Adrenal gland (tissue), 5 donors: ENCODE measurements around the gene PSAPL1.

ENCODE experiments used
- POLR2A ChIP-seq, 2 donors: fragments of 450-650 bp; IDR thresholded peaks; one replicate each; pipeline ENCODE4 v1.6.1; 2017; ENCODE audit warnings: antibody characterized with exemption in 2 of 2, mild to moderate bottlenecking in 2 of 2, moderate library complexity in 1 of 2
- TF ChIP-seq, protein P1 (sequence below), 6 experiments: fragments of 450-650 bp in 4 of 6; fragments of 200-600 bp in 2 of 6; sonication (generic) in 1 of 6; IDR thresholded peaks; 1 replicate in 5 of 6; 2 replicates in 1 of 6; pipeline versions ENCODE4 v1.5.1 to v1.8.0; 2016 to 2021; ENCODE audit warnings: antibody characterized with exemption in 6 of 6, mild to moderate bottlenecking in 2 of 6, moderate library complexity in 1 of 6
- donor health status: DM: no; HTN: no; CAD: no.

DNA sequence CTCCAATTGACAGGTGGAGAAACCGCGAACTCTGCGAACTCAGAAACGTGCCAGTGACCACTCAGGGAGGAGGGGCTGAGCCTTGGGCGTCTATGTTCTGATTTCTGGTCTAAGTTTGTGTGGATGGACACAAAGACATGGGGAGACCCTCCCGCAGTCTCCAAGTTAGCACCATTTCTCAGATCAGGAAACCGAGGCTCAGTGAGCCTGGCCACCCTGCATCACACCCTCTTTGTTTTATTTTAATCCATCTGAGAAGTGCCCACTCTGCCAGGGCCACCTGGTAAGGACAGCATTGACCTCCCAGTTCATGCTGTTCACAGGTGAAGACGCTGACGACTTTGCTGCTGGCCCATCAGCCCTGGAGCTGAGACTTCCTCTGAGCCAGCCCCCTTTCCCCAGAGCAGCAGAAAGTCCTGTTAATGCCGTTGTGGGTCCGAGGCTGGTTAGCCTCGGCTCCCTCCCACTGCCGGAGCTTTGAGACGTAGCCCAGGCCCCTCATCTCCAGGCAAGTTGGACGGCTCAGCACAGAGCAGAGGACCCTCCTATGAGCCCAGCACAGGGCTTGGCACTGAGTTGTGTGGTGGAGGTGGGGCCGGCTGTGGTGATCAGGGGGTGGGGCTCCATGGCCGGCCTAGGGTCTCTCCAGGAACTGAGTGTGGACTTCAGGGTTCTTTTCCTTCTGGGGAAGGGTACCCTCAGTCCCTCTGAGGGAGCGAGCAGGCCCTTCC lies 43.7 kb downstream of the PSAPL1 start:
- no peak for TF ChIP-seq POLR2A (IDR thresholded peaks at IDR 0.05)
- TF ChIP-seq, protein P1, sequence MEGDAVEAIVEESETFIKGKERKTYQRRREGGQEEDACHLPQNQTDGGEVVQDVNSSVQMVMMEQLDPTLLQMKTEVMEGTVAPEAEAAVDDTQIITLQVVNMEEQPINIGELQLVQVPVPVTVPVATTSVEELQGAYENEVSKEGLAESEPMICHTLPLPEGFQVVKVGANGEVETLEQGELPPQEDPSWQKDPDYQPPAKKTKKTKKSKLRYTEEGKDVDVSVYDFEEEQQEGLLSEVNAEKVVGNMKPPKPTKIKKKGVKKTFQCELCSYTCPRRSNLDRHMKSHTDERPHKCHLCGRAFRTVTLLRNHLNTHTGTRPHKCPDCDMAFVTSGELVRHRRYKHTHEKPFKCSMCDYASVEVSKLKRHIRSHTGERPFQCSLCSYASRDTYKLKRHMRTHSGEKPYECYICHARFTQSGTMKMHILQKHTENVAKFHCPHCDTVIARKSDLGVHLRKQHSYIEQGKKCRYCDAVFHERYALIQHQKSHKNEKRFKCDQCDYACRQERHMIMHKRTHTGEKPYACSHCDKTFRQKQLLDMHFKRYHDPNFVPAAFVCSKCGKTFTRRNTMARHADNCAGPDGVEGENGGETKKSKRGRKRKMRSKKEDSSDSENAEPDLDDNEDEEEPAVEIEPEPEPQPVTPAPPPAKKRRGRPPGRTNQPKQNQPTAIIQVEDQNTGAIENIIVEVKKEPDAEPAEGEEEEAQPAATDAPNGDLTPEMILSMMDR (IDR thresholded peaks at IDR 0.05), result no peak
